HepG2 (cell line): ENCODE measurements around the gene ANKLE1. TPM values are rescaled to one million over a fixed set of nuclear protein-coding genes. Genes with fewer than 3 reads are reported as not detected.
A peak's percentile ranks its signal among the peaks of the same experiment; 100 is the strongest.

Source experiments
- BRD4 ChIP-seq: sonication (generic); formaldehyde crosslinking; IDR thresholded peaks from 2 replicates; pipeline ENCODE4 v1.4.0; 2020; ENCODE audit warnings: missing genetic modification reagents
- CCDC6 ChIP-seq: sonication (generic); formaldehyde crosslinking; IDR thresholded peaks from 2 replicates; pipeline ENCODE4 v1.8.1; 2022; ENCODE audit warnings: mild to moderate bottlenecking, missing genetic modification reagents, moderate library complexity
- CEBPG ChIP-seq: IDR thresholded peaks from 2 replicates; pipeline ENCODE4 v1.6.1; 2016
- GABPB1 ChIP-seq: IDR thresholded peaks from 2 replicates; pipeline ENCODE4 v1.6.1; 2016; ENCODE audit warnings: mild to moderate bottlenecking, missing genetic modification reagents, moderate library complexity, missing compliant biosample characterization
- HOXA5 ChIP-seq: sonication (generic); formaldehyde crosslinking; IDR thresholded peaks from 2 replicates; pipeline ENCODE4 v1.4.0; 2020; ENCODE audit warnings: missing genetic modification reagents
- MBNL3 ChIP-seq: fragments of 250-450 bp; sonication (Bioruptor Pico); conservative IDR thresholded peaks from 2 replicates; pipeline ENCODE4 v1.8.0; 2022; ENCODE audit warnings: mild to moderate bottlenecking, inconsistent platforms
- MIER2 ChIP-seq: IDR thresholded peaks from 2 replicates; pipeline ENCODE4 v1.6.1; 2016; ENCODE audit warnings: missing biosample characterization, missing genetic modification reagents
- MLXIP ChIP-seq: sonication (generic); formaldehyde crosslinking; IDR thresholded peaks from 2 replicates; pipeline ENCODE4 v1.9.0; 2021; ENCODE audit warnings: missing genetic modification reagents, borderline replicate concordance
- NKX3-1 ChIP-seq: sonication (generic); formaldehyde crosslinking; IDR thresholded peaks from 2 replicates; pipeline ENCODE4 v1.5.0; 2020; ENCODE audit warnings: missing genetic modification reagents
- NR2F6 ChIP-seq, 2 experiments: IDR thresholded peaks; 2 replicates each; pipeline ENCODE4 v1.6.1; 2016; ENCODE audit warnings: antibody characterized with exemption in 1 of 2, mild to moderate bottlenecking in 1 of 2
- RBM22 ChIP-seq: fragments of 200-400 bp; formaldehyde crosslinking; optimal IDR thresholded peaks from 2 replicates; pipeline ENCODE3; 2017; ENCODE audit warnings: mild to moderate bottlenecking, low read length, moderate library complexity
- RFXANK ChIP-seq: IDR thresholded peaks from 2 replicates; pipeline ENCODE4 v1.6.1; 2016
- RXRB ChIP-seq: IDR thresholded peaks from 2 replicates; pipeline ENCODE4 v1.6.1; 2016; ENCODE audit warnings: borderline replicate concordance, missing genetic modification reagents, missing compliant biosample characterization
- SRF ChIP-seq: IDR thresholded peaks from 2 replicates; pipeline ENCODE4 v1.6.1; 2011; ENCODE audit warnings: mild to moderate bottlenecking, low read depth, low read length, moderate library complexity
- ZFP90 ChIP-seq: sonication (generic); formaldehyde crosslinking; IDR thresholded peaks from 2 replicates; pipeline ENCODE4 v1.8.0; 2022; ENCODE audit warnings: missing genetic modification reagents, mild to moderate bottlenecking, inconsistent platforms, borderline replicate concordance
- ZNF432 ChIP-seq: sonication (generic); formaldehyde crosslinking; IDR thresholded peaks from 2 replicates; pipeline ENCODE4 v1.5.0; 2020; ENCODE audit warnings: missing genetic modification reagents, mild to moderate bottlenecking, borderline replicate concordance
- ZNF512B ChIP-seq: sonication (generic); formaldehyde crosslinking; IDR thresholded peaks from 2 replicates; pipeline ENCODE4 v1.5.1; 2020; ENCODE audit warnings: missing genetic modification reagents, mild to moderate bottlenecking, borderline replicate concordance
- ZNF564 ChIP-seq: sonication (generic); formaldehyde crosslinking; IDR thresholded peaks from 2 replicates; pipeline ENCODE4 v1.8.1; 2023; ENCODE audit warnings: mild to moderate bottlenecking, missing genetic modification reagents
- ZNF576 ChIP-seq: sonication (generic); formaldehyde crosslinking; IDR thresholded peaks from 2 replicates; pipeline ENCODE4 v1.4.0; 2020; ENCODE audit warnings: mild to moderate bottlenecking, missing genetic modification reagents
- ZNF619 ChIP-seq: sonication (generic); formaldehyde crosslinking; IDR thresholded peaks from 2 replicates; pipeline ENCODE4 v1.4.0; 2020; ENCODE audit warnings: mild to moderate bottlenecking, missing genetic modification reagents
- ZNF709 ChIP-seq: sonication (generic); formaldehyde crosslinking; IDR thresholded peaks from 2 replicates; pipeline ENCODE4 v1.5.0; 2020; ENCODE audit warnings: mild to moderate bottlenecking, missing genetic modification reagents
- ZNF792 ChIP-seq: IDR thresholded peaks from 2 replicates; pipeline ENCODE4 v1.6.1; 2016
- polyA plus RNA-seq, 8 experiments: library from polyadenylated mRNA; depleted of rRNA in 3 of 8; stranded (reverse) in 7 of 8; unstranded in 1 of 8; fragments of >200 nt; fragmentation: Illumina TruSeq in 4 of 8; extraction: Trizol in 4 of 8; gene quantifications; 2 replicates each; pipeline versions ENCODE4 v1.2.1 to v1.2.3, GENCODE V29; 2011 to 2016; ENCODE audit warnings: low read depth in 4 of 8, missing spikeins in 1 of 8, mixed read lengths in 1 of 8; ENCODE audit not compliant: insufficient read depth in 1 of 8
- total RNA-seq, 5 experiments: library from RNA; depleted of rRNA; stranded (reverse); fragments of >200 nt; fragmentation: Illumina TruSeq; extraction: Trizol; gene quantifications; 2 replicates each; pipeline ENCODE4 v1.2.3, GENCODE V29; 2016; ENCODE audit warnings: low read depth in 1 of 5
- TF ChIP-seq, protein P1 (sequence below): fragments of 450-650 bp; IDR thresholded peaks from 2 replicates; pipeline ENCODE4 v1.6.1; 2016

The ANKLE1 gene
- total and polyA plus RNA-seq, 2 of the 13 experiments (the other 11 are each of a cell fraction or from before 2014, with no cell fraction given), result 0.69 to 1.5 TPM

DNA sequence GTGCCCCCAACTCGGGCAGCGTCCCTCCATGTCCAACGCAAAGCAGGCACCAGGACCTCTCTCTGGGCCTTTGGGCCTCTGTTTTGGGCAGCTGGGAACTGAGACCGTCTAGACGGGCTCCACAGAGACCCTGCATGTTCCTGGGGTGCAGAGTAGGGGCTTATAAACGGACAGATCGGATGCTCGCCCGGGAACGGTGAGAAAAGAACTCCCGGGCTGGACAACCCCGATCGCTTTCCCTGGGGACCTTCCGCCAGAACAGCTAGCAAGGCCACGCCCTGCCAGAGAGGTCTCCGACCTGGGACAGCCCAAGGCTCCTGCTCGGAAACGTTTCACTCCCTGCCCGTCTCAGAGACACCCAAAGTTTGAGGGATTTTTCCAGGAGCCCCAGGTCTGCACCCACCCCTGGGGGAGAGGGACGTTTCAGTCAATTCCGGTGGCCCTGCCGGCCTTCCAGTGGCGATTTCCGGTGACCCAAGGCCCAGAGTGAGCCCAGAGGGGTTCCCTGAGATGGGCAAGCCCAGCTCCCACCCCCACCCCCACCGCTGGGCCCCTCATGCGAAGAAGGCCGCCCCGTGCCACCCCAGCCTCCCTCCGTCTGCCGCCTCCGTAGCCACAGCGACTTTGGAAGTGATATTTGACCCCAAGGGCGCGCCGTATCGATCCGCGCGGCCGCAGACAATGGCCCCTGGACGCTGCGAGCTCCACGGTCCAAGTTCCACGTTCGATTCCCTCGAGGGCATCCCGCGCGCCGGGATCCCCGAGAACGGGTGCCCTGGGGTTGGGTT lies 37.7 kb upstream of the ANKLE1 start (continued):
- TF ChIP-seq ZNF709 (peak; percentile 17; the same call in 1 of the 2 replicates), RBM22 (no peak), NKX3-1 (peak; percentile 38; the same call in 1 of the 2 replicates), SRF (no peak), ZNF576 (CRISPR knock-in tag) (no peak), ZNF512B (CRISPR knock-in tag) (0 out of 2 replicates have a peak, but pooled peaks have one; percentile 56), RFXANK (CRISPR knock-in tag) (no peak), ZNF619 (CRISPR knock-in tag) (no peak), CEBPG (CRISPR knock-in tag) (no peak), ZFP90 (no peak), BRD4 (CRISPR knock-in tag) (peak; percentile 65; the same call in 1 of the 2 replicates), ZNF432 (no peak), CCDC6 (no peak), RXRB (CRISPR knock-in tag) (peak; percentile 92), ZNF564 (CRISPR knock-in tag) (0 out of 2 replicates have a peak, but pooled peaks have one; percentile 33), GABPB1 (CRISPR knock-in tag) (peak; percentile 72), NR2F6 (IDR thresholded peaks at IDR 0.05) (peak; percentile 94), NR2F6 (CRISPR knock-in tag; IDR thresholded peaks at IDR 0.05) (peak; percentile 96), HOXA5 (CRISPR knock-in tag) (0 out of 2 replicates have a peak, but pooled peaks have one; percentile 67), MIER2 (CRISPR knock-in tag) (no peak), MLXIP (CRISPR knock-in tag) (no peak), MBNL3 (CRISPR knock-in tag) (no peak), ZNF792 (peak; percentile 0; the same call in 1 of the 2 replicates)
- TF ChIP-seq, protein P1, sequence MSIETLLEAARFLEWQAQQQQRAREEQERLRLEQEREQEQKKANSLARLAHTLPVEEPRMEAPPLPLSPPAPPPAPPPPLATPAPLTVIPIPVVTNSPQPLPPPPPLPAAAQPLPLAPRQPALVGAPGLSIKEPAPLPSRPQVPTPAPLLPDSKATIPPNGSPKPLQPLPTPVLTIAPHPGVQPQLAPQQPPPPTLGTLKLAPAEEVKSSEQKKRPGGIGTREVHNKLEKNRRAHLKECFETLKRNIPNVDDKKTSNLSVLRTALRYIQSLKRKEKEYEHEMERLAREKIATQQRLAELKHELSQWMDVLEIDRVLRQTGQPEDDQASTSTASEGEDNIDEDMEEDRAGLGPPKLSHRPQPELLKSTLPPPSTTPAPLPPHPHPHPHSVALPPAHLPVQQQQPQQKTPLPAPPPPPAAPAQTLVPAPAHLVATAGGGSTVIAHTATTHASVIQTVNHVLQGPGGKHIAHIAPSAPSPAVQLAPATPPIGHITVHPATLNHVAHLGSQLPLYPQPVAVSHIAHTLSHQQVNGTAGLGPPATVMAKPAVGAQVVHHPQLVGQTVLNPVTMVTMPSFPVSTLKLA, result no peak
